Esophagus squamous epithelium (tissue), 4 donors: ENCODE data around the gene TET1.

Experiments
- CTCF ChIP-seq, 6 experiments: fragments of 450-650 bp in 4 of 6; fragments of 200-600 bp in 2 of 6; sonication (generic) in 2 of 6; IDR thresholded peaks; one replicate each; pipeline ENCODE4 v1.5.1; 2016 to 2019; ENCODE audit warnings: antibody characterized with exemption in 6 of 6, mild to moderate bottlenecking in 4 of 6, moderate library complexity in 4 of 6
- POLR2A ChIP-seq, 4 donors: fragments of 450-650 bp; IDR thresholded peaks; one replicate each; pipeline ENCODE4 v1.6.1; 2017; ENCODE audit warnings: antibody characterized with exemption in 4 of 4, mild to moderate bottlenecking in 4 of 4, moderate library complexity in 3 of 4

GRCh38 chr10:68599771-68600040 lies 39.6 kb downstream of the TET1 start:
- TF ChIP-seq CTCF (IDR thresholded peaks at IDR 0.05) (no peak), POLR2A (IDR thresholded peaks at IDR 0.05) (no peak)
